ENCODE measurements around the gene MICAL3.

The MICAL3 gene

GRCh38 chr22:17969701-17970113 is 54.7 kb downstream of the MICAL3 start:
- DNase-seq: no peak

GRCh38 chr22:17968126-17968525 is 56.2 kb downstream of the MICAL3 start:
- DNase-seq: no peak

- DNase-seq: no peak
Observed at GRCh38 chr22:17966403-17966717, 58.0 kb downstream of the MICAL3 start.

- DNase-seq: no peak
Observed at GRCh38 chr22:17965538-17966402, 58.6 kb downstream of the MICAL3 start.

GRCh38 chr22:17964643-17965042 is 59.7 kb downstream of the MICAL3 start:
- DNase-seq: no peak

DNA sequence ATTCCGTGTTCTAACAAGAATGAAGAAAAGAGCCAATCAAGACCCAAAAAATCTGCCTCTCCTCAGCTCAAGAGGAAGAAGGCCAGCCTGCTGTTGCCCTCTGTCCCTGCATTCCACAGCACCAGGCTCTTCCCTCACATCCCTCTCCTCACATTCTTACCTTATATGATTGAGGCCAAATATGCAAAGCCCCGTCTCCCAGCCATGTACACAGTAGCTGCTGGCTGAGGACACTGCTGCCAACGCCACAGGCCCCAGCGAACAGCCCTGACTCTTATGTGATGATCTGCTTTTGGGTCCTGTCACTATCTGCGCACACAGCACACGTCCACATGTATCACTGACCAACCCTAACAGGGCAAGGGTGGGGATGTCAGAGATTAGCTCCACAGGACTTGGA is 60.2 kb downstream of the MICAL3 start:
- no peak for DNase-seq

GRCh38 chr22:17963015-17963414 is 61.3 kb downstream of the MICAL3 start:
- no peak for DNase-seq

DNA sequence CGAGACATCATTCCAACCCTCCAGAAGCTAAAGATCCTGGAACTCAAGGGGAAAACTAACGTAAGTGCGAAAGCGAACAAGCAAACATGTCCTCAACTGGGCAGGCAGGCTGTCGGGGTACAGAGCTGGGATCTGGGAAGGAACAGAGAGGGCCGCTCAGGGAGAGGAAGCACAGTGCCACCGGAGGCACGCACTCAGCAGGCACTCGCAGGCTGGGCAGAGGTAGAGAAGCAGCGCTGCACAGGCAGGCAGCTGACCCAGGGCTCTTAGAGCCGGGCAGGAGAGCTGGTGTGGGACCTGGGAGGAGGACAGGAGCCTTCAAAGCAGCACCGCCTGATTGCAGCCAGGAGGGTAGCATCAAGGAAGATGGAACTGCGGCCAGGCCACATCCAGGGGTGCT is 62.2 kb downstream of the MICAL3 start:
- no peak for DNase-seq

GRCh38 chr22:17961446-17961729 is 63.0 kb downstream of the MICAL3 start:
- DNase-seq: no peak

DNA sequence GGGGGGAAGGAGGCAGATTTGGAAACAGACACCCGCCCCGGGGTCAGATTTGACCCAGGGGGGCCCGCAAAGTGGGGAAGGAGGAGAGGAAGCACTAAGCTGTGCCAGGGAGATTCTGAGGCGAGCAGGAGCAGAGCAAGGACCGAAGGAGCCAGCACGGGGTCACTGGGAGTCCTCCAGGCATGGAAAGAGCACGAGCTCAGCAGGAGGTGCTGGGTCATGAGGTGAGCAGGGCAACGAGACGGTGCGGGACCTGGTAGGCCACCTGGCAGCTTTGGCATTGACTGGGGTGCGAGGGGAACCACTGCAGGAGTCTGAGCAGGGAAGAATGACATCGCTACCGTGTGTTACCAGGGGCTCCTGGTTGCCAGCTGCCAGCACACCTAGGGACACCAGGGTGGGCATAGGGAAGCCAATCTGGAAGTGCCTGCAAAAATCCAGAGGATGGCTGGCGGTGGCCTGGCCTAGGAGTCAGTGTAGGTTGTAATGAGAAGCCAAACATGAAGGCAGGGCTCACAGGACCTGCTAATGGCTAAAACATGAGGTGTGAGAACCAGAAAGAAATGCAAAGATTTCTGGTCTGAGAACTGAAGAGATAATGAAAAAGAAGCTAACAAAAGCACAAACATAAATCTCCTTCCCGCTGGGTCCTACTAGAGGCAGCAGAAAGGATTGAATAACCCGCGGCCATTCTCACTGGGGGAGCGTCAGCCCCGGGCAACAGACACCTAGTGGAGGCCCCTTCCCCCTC is 63.5 kb downstream of the MICAL3 start:
- no peak for DNase-seq

GRCh38 chr22:17960011-17960410 is 64.3 kb downstream of the MICAL3 start:
- DNase-seq: no peak

- DNase-seq: no peak
Observed at GRCh38 chr22:17958166-17958565, 66.2 kb downstream of the MICAL3 start.

DNA sequence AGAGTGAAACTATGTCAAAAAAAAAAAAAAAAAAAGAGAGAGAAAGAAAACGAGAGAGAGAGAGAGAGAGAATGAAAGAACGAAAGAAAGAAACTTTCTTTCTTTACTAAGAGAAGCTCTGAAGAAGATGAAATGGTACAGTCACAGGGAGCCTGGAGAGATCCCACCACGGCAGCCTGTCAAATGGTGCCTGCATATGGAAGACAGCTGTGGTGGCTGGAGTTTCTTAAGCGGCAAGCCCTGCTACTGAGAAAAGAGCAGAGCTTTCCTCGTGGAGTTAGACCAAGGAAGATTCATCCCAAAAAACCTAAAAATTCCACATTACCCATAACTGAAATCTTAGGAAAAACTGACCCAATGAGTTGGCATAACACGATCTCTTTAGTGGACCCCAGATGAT is 66.7 kb downstream of the MICAL3 start:
- DNase-seq: no peak

GRCh38 chr22:17957204-17957603 is 67.2 kb downstream of the MICAL3 start:
- no peak for DNase-seq

DNA sequence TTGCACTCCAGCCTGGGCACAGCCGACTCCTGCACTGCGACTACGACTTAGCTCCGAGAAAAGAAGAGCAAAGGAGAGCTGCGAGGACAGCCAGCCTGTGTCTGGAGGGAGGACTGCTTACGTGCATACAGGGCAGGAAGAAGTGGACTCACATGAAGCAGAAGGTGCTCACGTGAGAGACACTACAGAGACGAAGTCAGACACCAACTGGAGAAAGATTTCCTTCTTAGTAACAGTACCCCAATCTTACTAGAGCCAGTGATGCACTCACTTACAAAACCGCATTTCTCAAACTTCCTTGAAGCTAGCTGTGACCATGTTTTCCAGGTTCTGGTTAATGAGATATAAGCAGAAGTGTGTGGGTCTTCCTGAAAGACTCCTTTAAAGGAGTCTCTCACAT is 67.7 kb downstream of the MICAL3 start:
- DNase-seq: no peak

DNA sequence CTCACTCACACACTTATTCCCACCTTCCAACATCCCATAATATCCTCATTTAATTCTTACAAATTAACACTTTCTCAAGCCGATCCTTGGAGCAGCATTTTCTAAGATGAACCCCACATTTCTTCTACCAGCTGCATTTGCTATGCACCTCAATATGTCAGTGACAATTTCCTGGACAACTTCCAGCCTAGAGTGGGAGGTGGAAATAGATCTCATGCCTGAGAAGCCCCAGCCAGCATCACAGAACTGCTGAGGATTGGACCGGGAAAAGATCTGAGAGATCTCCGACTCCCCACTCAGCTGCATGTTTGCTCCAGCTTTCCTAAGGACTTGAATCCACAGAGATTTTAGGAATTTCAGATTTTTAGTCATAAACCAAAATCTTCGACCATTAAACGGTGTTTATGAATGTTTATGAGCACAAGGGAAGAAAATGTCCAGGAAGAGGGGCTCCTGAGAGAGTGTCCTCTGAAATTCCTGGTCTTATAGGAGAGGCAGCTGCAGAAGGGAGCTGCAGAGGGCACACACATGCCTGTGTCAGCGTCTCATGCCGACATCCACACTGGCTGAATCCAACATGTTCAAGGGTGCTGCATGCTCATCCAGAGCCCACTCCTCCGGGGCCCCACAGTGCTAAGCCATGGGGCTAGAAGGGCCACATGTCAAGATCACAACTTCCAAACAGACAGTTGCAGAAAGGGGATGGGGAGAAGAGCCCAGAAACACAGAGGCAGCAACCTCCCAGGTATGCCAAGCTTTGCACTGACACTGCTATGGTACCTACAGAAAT is 68.6 kb downstream of the MICAL3 start:
- no peak for DNase-seq

GRCh38 chr22:17954860-17955587 is 69.3 kb downstream of the MICAL3 start:
- no peak for DNase-seq

- DNase-seq: no peak
Observed at GRCh38 chr22:17954200-17954859, 70.0 kb downstream of the MICAL3 start.

DNA sequence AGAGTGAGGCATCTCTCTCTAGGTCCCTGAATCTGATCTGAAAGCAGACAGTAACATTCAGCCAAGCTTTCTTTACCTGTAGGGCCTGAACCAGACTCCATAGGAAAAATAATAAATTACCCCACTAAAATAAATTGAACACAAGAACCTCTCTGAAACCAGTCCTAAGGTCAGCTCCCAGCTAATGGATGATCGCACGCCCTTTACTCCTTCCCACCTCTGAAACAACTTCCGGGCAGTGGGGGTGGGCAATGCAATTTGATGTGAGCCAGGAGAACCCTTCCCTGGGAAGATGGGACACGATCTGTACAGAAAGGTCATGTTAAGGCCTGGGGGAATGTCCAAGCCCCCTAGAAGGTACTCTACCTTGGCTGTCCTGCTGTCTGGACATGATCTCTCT is 71.2 kb downstream of the MICAL3 start:
- DNase-seq: no peak

DNA sequence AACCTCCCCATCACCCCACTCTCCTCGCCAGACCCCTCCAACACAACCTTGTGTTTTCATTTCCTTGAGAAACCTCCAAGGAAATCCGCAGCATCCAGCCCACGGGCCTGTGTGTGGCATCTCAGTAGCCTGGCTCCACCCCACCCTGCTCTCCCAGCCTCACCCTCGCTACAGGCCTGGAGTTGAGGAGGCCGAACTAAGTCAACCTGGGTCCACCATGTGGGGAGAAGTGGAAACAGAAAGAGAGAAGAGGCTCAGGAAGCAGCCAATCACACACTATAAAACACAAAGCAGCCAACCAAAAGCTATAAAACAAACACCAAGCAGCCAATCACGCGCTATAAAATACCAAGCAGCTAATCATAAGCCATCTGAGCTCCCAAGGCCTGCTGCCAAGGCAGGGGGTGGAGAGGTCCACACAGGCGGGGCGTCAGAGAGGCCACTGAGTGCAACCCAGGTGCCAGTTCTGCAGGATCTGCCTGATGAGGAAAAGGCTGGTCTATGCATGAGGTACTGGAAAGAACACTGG is 72.0 kb downstream of the MICAL3 start:
- DNase-seq: no peak

DNA sequence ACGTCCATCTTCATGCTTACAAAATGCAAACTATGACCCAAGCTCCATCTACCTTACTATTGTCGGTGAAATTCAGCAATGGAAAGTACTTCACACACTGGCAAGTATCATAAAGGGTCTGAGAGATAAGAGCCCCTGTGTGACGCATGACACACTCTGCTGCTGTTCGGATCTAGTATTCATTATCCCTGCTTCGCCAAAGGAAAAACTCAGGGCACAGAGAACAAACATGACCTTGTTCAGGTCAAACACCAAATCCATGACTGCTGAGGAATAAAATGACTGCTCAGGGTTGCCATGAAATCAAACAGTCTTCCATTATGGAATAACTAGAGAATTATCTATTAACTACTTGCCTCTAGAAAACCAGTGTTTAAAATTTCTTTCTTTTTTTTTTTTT is 73.0 kb downstream of the MICAL3 start:
- DNase-seq: no peak

GRCh38 chr22:17950651-17951214 is 73.6 kb downstream of the MICAL3 start:
- DNase-seq: no peak

Measured in CD4-positive, alpha-beta T cell treated with Interleukin-6 for 4 hours (primary cell).